CD8-positive, alpha-beta memory T cell (primary cell): ENCODE results near the gene ARHGAP36. TPM values are rescaled to one million over a fixed set of nuclear protein-coding genes. Genes with fewer than 3 reads are reported as not detected.

Experiments used
- CTCF ChIA-PET: fragments of 350-600 bp; sonication (Branson Sonifier 250); formaldehyde crosslinking; loops from one replicate; lab custom pipeline; 2021; ENCODE audit warnings: antibody characterized with exemption; lab: Charles Lee
- POLR2A ChIA-PET: fragments of 350-600 bp; sonication (Branson Sonifier 250); formaldehyde crosslinking; loops from one replicate; lab custom pipeline; 2021; ENCODE audit warnings: antibody characterized with exemption; lab: Charles Lee
- DNase-seq, 5 donors: peaks; one replicate each; pipeline versions ENCODE4 v3.0.0 to v3.0.0-alpha.2; 2020 to 2022; ENCODE audit warnings: mixed read lengths in 1 of 5
- H3K27ac ChIP-seq: one replicate; pipeline ENCODE4 v1.7.0; 2013; ENCODE audit warnings: low read depth, mild to moderate bottlenecking, low read length, moderate library complexity
- H3K27me3 ChIP-seq: 2 replicates; pipeline ENCODE4 v1.7.0; 2013; ENCODE audit warnings: low read length, mild to moderate bottlenecking; ENCODE audit not compliant: insufficient read depth, poor library complexity, severe bottlenecking
- H3K36me3 ChIP-seq: 2 replicates; pipeline ENCODE4 v1.7.0; 2013; ENCODE audit warnings: mild to moderate bottlenecking, low read length, moderate library complexity; ENCODE audit not compliant: insufficient read depth
- H3K4me1 ChIP-seq: 2 replicates; pipeline ENCODE4 v1.7.0; 2013; ENCODE audit warnings: mild to moderate bottlenecking, low read length, moderate library complexity; ENCODE audit not compliant: insufficient read depth
- H3K4me3 ChIP-seq: 2 replicates; pipeline ENCODE4 v1.7.0; 2013; ENCODE audit warnings: mild to moderate bottlenecking, low read length
- H3K9me3 ChIP-seq: 2 replicates; pipeline ENCODE4 v1.7.0; 2013; ENCODE audit warnings: mild to moderate bottlenecking, low read length
- H3K27ac Mint-ChIP-seq, 8 donors: one replicate each; pipeline ENCODE4 v1.8.0; 2020 to 2021; ENCODE audit warnings: mixed read lengths in 8 of 8, mild to moderate bottlenecking in 6 of 8, inconsistent platforms in 3 of 8, moderate library complexity in 3 of 8
- H3K27me3 Mint-ChIP-seq, 2 donors: one replicate each; pipeline ENCODE4 v1.8.0; 2020 to 2021; ENCODE audit warnings: mixed read lengths in 2 of 2, mild to moderate bottlenecking in 1 of 2, moderate library complexity in 1 of 2
- H3K36me3 Mint-ChIP-seq, 3 donors: one replicate each; pipeline ENCODE4 v1.8.0; 2020 to 2021; ENCODE audit warnings: mixed read lengths in 3 of 3, inconsistent platforms in 1 of 3, mild to moderate bottlenecking in 1 of 3
- H3K4me1 Mint-ChIP-seq, 3 donors: one replicate each; pipeline ENCODE4 v1.8.0; 2020 to 2021; ENCODE audit warnings: mixed read lengths in 3 of 3, inconsistent platforms in 1 of 3, mild to moderate bottlenecking in 1 of 3
- H3K4me3 Mint-ChIP-seq, 7 donors: one replicate each; pipeline ENCODE4 v1.8.0; 2020 to 2021; ENCODE audit warnings: mixed read lengths in 7 of 7, mild to moderate bottlenecking in 6 of 7, moderate library complexity in 4 of 7, inconsistent platforms in 2 of 7
- H3K9me3 Mint-ChIP-seq, 5 donors: one replicate each; pipeline ENCODE4 v1.8.0; 2020 to 2022; ENCODE audit warnings: mixed read lengths in 5 of 5, mild to moderate bottlenecking in 3 of 5, moderate library complexity in 2 of 5, inconsistent platforms in 1 of 5
- polyA plus RNA-seq: library from polyadenylated mRNA; unstranded; fragments of 300-500 nt; fragmentation: Illumina TruSeq; gene quantifications from one replicate; pipeline ENCODE4 v1.2.3, GENCODE V29; 2021
- total RNA-seq, 2 experiments: library from RNA; stranded (reverse); gene quantifications; one replicate each; pipeline ENCODE4 v1.2.3, GENCODE V29; 2021

The ARHGAP36 gene
- total RNA-seq: not detected
- not detected for polyA plus RNA-seq

- H3K4me1 ChIP-seq: no peaks in the 10 kb centered on the region
- H3K4me1 Mint-ChIP-seq: no peaks in the 10 kb centered on the region
- no peaks in the 10 kb centered on the region for H3K9me3 ChIP-seq
- POLR2A ChIA-PET: no interaction called here
- H3K27me3 ChIP-seq: no peaks in the 10 kb centered on the region
- no peak within 1 kb of the TSS for H3K27ac Mint-ChIP-seq
- H3K36me3 Mint-ChIP-seq: no peaks in the 10 kb centered on the region
- no peak for DNase-seq
- CTCF ChIA-PET: no interaction called here
- H3K9me3 Mint-ChIP-seq: no peaks in the 10 kb centered on the region
- peak within 1 kb of the TSS in 1 of 7 donors; percentile 45 for H3K4me3 Mint-ChIP-seq
- peaks cover 25 to 34% of the 10 kb centered on the region in 2 donors for H3K27me3 Mint-ChIP-seq
- H3K27ac ChIP-seq: no peak within 1 kb of the TSS
- H3K36me3 ChIP-seq: no peaks in the 10 kb centered on the region
- H3K4me3 ChIP-seq: no peak within 1 kb of the TSS
Measured at GRCh38 chrX:131058136-131058868, at the start of gene ARHGAP36. Gene ARHGAP36 (plus strand): TSS chrX:131058346. CDS start chrX:131081666, 23,320 bp downstream.

DNA sequence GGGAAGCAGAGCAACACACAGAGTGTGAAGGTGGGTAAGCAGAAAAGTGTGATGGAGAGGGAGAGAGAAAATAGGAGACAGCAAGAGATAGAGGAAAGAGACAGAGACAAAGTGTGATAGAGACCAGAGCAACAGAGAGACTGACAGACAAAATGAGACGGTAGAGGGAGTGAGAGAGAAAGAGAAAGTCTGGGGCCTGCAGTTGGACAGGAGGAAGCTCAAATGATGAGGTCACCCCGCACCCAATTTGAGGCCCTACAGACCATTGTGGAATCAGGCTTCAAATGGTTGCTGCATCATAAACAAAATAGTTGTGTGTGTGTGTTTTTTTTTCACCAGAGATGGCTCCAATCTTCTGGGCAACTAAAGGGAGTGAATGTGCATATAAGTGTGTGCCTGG, 48.0 kb upstream of the ARHGAP36 start:
- Histone ChIP-seq H3K36me3 (no peaks in the 10 kb centered on the region), H3K27me3 (no peaks in the 10 kb centered on the region), H3K9me3 (no peaks in the 10 kb centered on the region), H3K4me3 (no peak overlapping the region), H3K4me1 (no peaks in the 10 kb centered on the region), H3K27ac (no peak overlapping the region)
- ChIA-PET CTCF (no interaction called here), POLR2A (no interaction called here)
- Mint-ChIP-seq H3K9me3 (no peaks in the 10 kb centered on the region), H3K4me1 (no peaks in the 10 kb centered on the region), H3K27ac (no peak overlapping the region), H3K27me3 (peaks cover 4 to 8% of the 10 kb centered on the region in 2 donors), H3K4me3 (no peak overlapping the region), H3K36me3 (no peaks in the 10 kb centered on the region)
- no peak for DNase-seq

- no peak overlapping the region for H3K4me3 Mint-ChIP-seq
- no peaks in the 10 kb centered on the region for H3K27me3 ChIP-seq
- peaks cover 26 to 37% of the 10 kb centered on the region in 2 donors for H3K27me3 Mint-ChIP-seq
- no peaks in the 10 kb centered on the region for H3K36me3 ChIP-seq
- no peak overlapping the region for H3K4me3 ChIP-seq
- H3K9me3 ChIP-seq: no peaks in the 10 kb centered on the region
- no peak overlapping the region for H3K27ac Mint-ChIP-seq
- POLR2A ChIA-PET: no interaction called here
- H3K9me3 Mint-ChIP-seq: peaks cover 0 to 3% (median 0%) of the 10 kb centered on the region in 5 donors
- no peaks in the 10 kb centered on the region for H3K4me1 Mint-ChIP-seq
- no peak for DNase-seq
- H3K36me3 Mint-ChIP-seq: no peaks in the 10 kb centered on the region
- H3K27ac ChIP-seq: no peak overlapping the region
- no peaks in the 10 kb centered on the region for H3K4me1 ChIP-seq
- CTCF ChIA-PET: no interaction called here
Measured at GRCh38 chrX:131025336-131025735, 32.8 kb upstream of the ARHGAP36 start.

GRCh38 chrX:131032354-131033230, 25.6 kb upstream of the ARHGAP36 start:
- ChIA-PET CTCF (no interaction called here), POLR2A (no interaction called here)

DNA sequence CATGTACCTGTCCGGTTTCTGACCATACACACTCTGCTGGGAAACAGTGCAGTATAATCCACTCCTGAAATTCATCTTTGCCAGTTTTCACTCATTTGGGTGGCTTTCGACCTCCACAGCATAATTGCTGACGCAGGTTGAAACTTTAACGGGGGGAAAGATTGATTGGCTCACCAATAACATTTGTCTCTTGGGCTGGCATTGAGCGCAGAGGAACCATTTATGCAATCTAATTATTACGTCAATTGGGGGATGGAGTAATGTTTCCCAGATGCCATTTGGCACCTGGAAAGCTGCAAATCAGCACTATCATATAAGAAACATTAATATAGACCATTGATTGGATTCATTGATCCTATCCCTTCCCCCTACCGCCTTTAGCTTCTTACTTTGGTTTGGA, 24.1 kb upstream of the ARHGAP36 start:
- no peaks in the 10 kb centered on the region for H3K36me3 Mint-ChIP-seq
- H3K27ac Mint-ChIP-seq: no peak overlapping the region
- peaks cover 0 to 2% of the 10 kb centered on the region in 2 donors for H3K27me3 Mint-ChIP-seq
- DNase-seq: no peak
- no peaks in the 10 kb centered on the region for H3K4me1 ChIP-seq
- no peak overlapping the region for H3K4me3 Mint-ChIP-seq
- H3K27ac ChIP-seq: no peak overlapping the region
- no peaks in the 10 kb centered on the region for H3K9me3 Mint-ChIP-seq
- CTCF ChIA-PET: no interaction called here
- H3K4me1 Mint-ChIP-seq: no peaks in the 10 kb centered on the region
- no peaks in the 10 kb centered on the region for H3K36me3 ChIP-seq
- no peaks in the 10 kb centered on the region for H3K9me3 ChIP-seq
- H3K27me3 ChIP-seq: no peaks in the 10 kb centered on the region
- POLR2A ChIA-PET: no interaction called here
- no peak overlapping the region for H3K4me3 ChIP-seq

More at GRCh38 chrX:131032354-131033230, 25.6 kb upstream of the ARHGAP36 start:
- Histone ChIP-seq H3K27ac (no peak overlapping the region), H3K4me1 (no peaks in the 10 kb centered on the region), H3K36me3 (no peaks in the 10 kb centered on the region), H3K27me3 (no peaks in the 10 kb centered on the region), H3K9me3 (no peaks in the 10 kb centered on the region), H3K4me3 (no peak overlapping the region)
- Mint-ChIP-seq H3K4me3 (no peak overlapping the region), H3K36me3 (no peaks in the 10 kb centered on the region), H3K9me3 (no peaks in the 10 kb centered on the region), H3K4me1 (no peaks in the 10 kb centered on the region), H3K27ac (no peak overlapping the region), H3K27me3 (peaks cover 9% of the 10 kb centered on the region in 2 donors)
- DNase-seq: no peak

- no peaks in the 10 kb centered on the region for H3K9me3 ChIP-seq
- no peaks in the 10 kb centered on the region for H3K36me3 Mint-ChIP-seq
- H3K4me1 Mint-ChIP-seq: no peaks in the 10 kb centered on the region
- H3K36me3 ChIP-seq: no peaks in the 10 kb centered on the region
- no peak overlapping the region for H3K4me3 Mint-ChIP-seq
- no peak overlapping the region for H3K27ac ChIP-seq
- H3K9me3 Mint-ChIP-seq: peaks cover 0 to 3% (median 0%) of the 10 kb centered on the region in 5 donors
- no peak for DNase-seq
- no peaks in the 10 kb centered on the region for H3K4me1 ChIP-seq
- CTCF ChIA-PET: no interaction called here
- H3K27me3 ChIP-seq: no peaks in the 10 kb centered on the region
- no peak overlapping the region for H3K27ac Mint-ChIP-seq
- POLR2A ChIA-PET: no interaction called here
- no peak overlapping the region for H3K4me3 ChIP-seq
- H3K27me3 Mint-ChIP-seq: peaks cover 9% of the 10 kb centered on the region in 2 donors
Measured at GRCh38 chrX:131040781-131041180, 17.4 kb upstream of the ARHGAP36 start.

- no peak overlapping the region for H3K27ac ChIP-seq
- H3K36me3 ChIP-seq: no peaks in the 10 kb centered on the region
- peaks cover 9 to 15% of the 10 kb centered on the region in 2 donors for H3K27me3 Mint-ChIP-seq
- ChIA-PET POLR2A (no interaction called here), CTCF (no interaction called here)
- no peaks in the 10 kb centered on the region for H3K4me1 ChIP-seq
- H3K27ac Mint-ChIP-seq: no peak overlapping the region
- no peaks in the 10 kb centered on the region for H3K4me1 Mint-ChIP-seq
- no peaks in the 10 kb centered on the region for H3K9me3 ChIP-seq
- peaks cover 0 to 3% (median 0%) of the 10 kb centered on the region in 5 donors for H3K9me3 Mint-ChIP-seq
- no peak for DNase-seq
- no peaks in the 10 kb centered on the region for H3K27me3 ChIP-seq
- no peak overlapping the region for H3K4me3 Mint-ChIP-seq
- no peaks in the 10 kb centered on the region for H3K36me3 Mint-ChIP-seq
- no peak overlapping the region for H3K4me3 ChIP-seq
Measured at GRCh38 chrX:131041667-131042066, 16.5 kb upstream of the ARHGAP36 start.

GRCh38 chrX:131045726-131046125, 12.4 kb upstream of the ARHGAP36 start:
- ChIA-PET POLR2A (no interaction called here), CTCF (no interaction called here)
- Mint-ChIP-seq H3K4me1 (no peaks in the 10 kb centered on the region), H3K9me3 (peaks cover 0 to 3% (median 0%) of the 10 kb centered on the region in 5 donors), H3K27ac (no peak overlapping the region), H3K27me3 (peaks cover 8 to 19% of the 10 kb centered on the region in 2 donors), H3K4me3 (no peak overlapping the region), H3K36me3 (no peaks in the 10 kb centered on the region)
- H3K4me3 ChIP-seq: no peak overlapping the region
- no peaks in the 10 kb centered on the region for H3K27me3 ChIP-seq
- no peaks in the 10 kb centered on the region for H3K36me3 ChIP-seq
- no peak for DNase-seq
- H3K27ac ChIP-seq: no peak overlapping the region
- H3K9me3 ChIP-seq: no peaks in the 10 kb centered on the region
- no peaks in the 10 kb centered on the region for H3K4me1 ChIP-seq
